Measurements from ENCODE around the gene DUSP9.
"Not testable (repeated sequence)": the region's sequence is repeated elsewhere in the genome, so short reads cannot be mapped to it uniquely, and the experiment has no call there.

The DUSP9 gene

GRCh38 chrX:153672531-153673427 lies 25.8 kb downstream of the DUSP9 start:
- DNase-seq (ENCODE audit: low read depth in 2 of 2): no peak

- DNase-seq (ENCODE audit: low read depth in 2 of 2): no peak
Measured at GRCh38 chrX:153673428-153674218, 26.6 kb downstream of the DUSP9 start, which contains the start of gene PNCK. Gene PNCK, minus strand, starts transcription at chrX:153673813. Its CDS starts 737 bp downstream, at chrX:153673076.

- DNase-seq (ENCODE audit: low read depth in 2 of 2): no peak
Measured at GRCh38 chrX:153674219-153674851, 27.3 kb downstream of the DUSP9 start.

- DNase-seq (ENCODE audit: low read depth in 2 of 2): no peak
Measured at GRCh38 chrX:153681175-153681574, 34.2 kb downstream of the DUSP9 start.

- not testable (repeated sequence) for DNase-seq (ENCODE audit: low read depth in 2 of 2)
Measured at GRCh38 chrX:153683486-153683885, 36.5 kb downstream of the DUSP9 start.

- DNase-seq (ENCODE audit: low read depth in 2 of 2): no peak
Measured at GRCh38 chrX:153684467-153685155, 37.6 kb downstream of the DUSP9 start.

- DNase-seq (ENCODE audit: low read depth in 2 of 2): no peak
Measured at GRCh38 chrX:153685156-153685536, 38.1 kb downstream of the DUSP9 start.

- DNase-seq (ENCODE audit: low read depth in 2 of 2): no peak
Measured at GRCh38 chrX:153685751-153686696, 39.0 kb downstream of the DUSP9 start.

- DNase-seq (ENCODE audit: low read depth in 2 of 2): no peak
Measured at GRCh38 chrX:153686711-153687110, 39.7 kb downstream of the DUSP9 start.

GRCh38 chrX:153687121-153688039 lies 40.4 kb downstream of the DUSP9 start, which contains the start of gene SLC6A8:
Gene SLC6A8, plus strand, starts transcription at chrX:153687926. Its CDS starts 649 bp downstream, at chrX:153688575.
- DNase-seq (ENCODE audit: low read depth in 2 of 2): peak; percentile 19 to 25

GRCh38 chrX:153688071-153688470 lies 41.1 kb downstream of the DUSP9 start:
- no peak for DNase-seq (ENCODE audit: low read depth in 2 of 2)

GRCh38 chrX:153688506-153688905 lies 41.5 kb downstream of the DUSP9 start:
- DNase-seq (ENCODE audit: low read depth in 2 of 2): no peak

GRCh38 chrX:153688911-153689590 lies 42.0 kb downstream of the DUSP9 start:
- DNase-seq (ENCODE audit: low read depth in 2 of 2): no peak

GRCh38 chrX:153689654-153690465 lies 42.9 kb downstream of the DUSP9 start:
- DNase-seq (ENCODE audit: low read depth in 2 of 2): no peak

GRCh38 chrX:153690466-153690865 lies 43.5 kb downstream of the DUSP9 start:
- no peak for DNase-seq (ENCODE audit: low read depth in 2 of 2)

GRCh38 chrX:153691032-153691827 lies 44.2 kb downstream of the DUSP9 start:
- not testable (repeated sequence) for DNase-seq (ENCODE audit: low read depth in 2 of 2)

GRCh38 chrX:153692003-153692402 lies 45.0 kb downstream of the DUSP9 start:
- no peak for DNase-seq (ENCODE audit: low read depth in 2 of 2)

Data from fibroblast of skin of left quadriceps (primary cell).